ENCODE data around the gene SH3YL1.

- TF ChIP-seq CTCF (IDR thresholded peaks at IDR 0.05; ENCODE audit: insufficient read depth, low read length, poor library complexity, severe bottlenecking) (no peak), EZH2phosphoT487 (conservative IDR thresholded peaks at IDR 0.05; ENCODE audit: low read length) (no peak)
Measured at GRCh38 chr2:201648-202433, 62.0 kb downstream of the SH3YL1 start.

All from SU-DHL-6 (cell line).